NCI-H345 (cell line): ENCODE data around the gene GRAMD1A.
"Not testable (repeated sequence)": the region's sequence is repeated elsewhere in the genome, so short reads cannot be mapped to it uniquely, and the experiment has no call there.

Experiments used
- DNase-seq: peaks from one replicate; lab custom pipeline; 2025; lab: John Stamatoyannopoulos, UW

GRAMD1A gene

DNA sequence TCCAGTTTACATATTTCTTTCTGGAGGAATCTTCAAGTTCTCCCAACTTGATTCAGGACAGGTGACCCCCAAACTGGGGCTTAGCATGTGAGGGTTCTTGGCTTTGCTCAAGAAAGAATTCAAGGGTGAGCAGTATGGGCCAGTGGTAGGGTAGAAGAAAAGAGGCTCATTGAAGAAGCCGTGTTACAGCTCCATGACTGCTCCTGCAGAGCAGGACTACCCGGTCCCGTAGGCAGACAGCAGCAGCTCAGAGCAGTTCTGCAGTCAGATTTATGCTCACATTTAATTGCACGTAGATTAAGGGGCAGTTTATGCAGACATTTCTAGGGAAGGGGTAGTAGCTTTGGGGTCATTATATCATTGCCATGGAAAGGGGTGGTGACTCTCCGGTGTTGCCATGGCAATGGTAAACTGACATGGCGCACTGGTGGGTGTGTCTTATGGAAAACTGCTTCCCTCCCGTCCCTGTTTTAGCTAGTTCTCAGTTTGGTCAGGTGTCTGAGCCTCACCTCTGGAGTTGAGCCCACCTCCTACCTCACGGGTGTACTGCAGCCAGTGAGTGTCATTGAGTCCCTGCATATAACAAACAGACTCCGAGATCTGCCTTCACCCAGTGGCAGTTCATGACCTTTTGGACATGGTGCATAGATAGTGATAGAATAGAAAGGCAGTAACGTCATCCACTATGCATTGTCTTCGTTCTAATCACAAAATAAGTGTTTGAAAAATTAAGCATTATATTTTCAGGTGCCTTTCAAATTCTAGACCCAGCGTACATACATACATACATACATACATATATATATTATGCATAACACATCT lies 20.1 kb upstream of the GRAMD1A start:
- DNase-seq: no peak

DNA sequence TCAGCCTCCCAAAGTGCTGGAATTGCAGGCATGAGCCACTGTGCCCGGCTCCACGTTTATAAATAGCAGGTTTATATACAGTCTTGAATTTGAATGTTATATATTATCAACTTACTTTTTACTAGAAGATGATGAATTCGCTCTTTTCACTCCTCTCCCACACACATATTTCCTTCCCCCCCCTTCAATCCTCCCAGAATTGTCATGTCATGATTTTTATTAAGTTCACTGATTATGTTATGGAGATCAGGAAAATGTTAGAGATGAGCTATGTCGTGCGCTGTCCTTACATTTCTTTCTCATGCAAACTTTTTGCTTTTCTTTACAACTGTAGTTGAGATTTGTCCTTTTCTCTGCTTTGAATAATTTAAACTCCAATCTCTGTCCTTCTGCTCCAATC lies 17.8 kb upstream of the GRAMD1A start:
- DNase-seq: no peak

DNA sequence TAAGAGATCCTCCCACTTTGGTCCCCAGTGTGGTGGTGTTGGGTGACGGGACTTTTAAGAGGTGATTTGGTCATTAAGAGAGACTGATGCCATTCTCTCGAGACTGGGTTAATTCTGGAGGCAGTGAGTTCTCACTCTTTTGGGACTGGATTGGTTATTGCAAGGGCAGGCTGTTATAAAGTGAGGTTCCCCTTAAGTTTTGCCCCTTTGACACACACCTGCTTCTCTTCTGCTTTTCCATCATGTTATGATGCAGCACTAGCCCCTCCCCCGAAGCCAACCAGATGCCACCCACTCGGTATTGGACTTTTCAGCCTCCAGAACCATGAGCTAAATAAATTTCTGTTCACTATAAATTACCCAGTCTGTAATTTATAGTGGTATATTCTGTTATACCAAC lies 16.3 kb upstream of the GRAMD1A start:
- DNase-seq: no peak

DNA sequence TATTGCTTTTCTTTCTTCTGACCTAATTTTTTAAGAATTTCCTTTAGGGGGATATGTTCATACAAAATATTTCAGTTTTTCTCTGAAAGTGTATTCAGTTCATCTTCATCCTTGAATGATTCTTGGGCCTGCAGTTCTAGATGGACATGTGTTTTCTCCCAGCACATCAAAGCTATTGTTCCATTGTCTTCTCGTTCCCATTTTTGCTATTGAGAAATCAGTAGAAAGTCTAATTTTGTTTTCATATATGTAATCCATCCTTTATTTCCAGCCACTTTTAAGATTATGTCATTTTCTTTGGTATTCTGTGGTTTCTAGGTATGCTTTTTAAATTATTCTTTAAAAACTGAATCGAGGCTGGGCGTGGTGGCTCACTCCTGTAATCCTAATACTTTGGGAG lies 15.8 kb upstream of the GRAMD1A start:
- DNase-seq: no peak

DNA sequence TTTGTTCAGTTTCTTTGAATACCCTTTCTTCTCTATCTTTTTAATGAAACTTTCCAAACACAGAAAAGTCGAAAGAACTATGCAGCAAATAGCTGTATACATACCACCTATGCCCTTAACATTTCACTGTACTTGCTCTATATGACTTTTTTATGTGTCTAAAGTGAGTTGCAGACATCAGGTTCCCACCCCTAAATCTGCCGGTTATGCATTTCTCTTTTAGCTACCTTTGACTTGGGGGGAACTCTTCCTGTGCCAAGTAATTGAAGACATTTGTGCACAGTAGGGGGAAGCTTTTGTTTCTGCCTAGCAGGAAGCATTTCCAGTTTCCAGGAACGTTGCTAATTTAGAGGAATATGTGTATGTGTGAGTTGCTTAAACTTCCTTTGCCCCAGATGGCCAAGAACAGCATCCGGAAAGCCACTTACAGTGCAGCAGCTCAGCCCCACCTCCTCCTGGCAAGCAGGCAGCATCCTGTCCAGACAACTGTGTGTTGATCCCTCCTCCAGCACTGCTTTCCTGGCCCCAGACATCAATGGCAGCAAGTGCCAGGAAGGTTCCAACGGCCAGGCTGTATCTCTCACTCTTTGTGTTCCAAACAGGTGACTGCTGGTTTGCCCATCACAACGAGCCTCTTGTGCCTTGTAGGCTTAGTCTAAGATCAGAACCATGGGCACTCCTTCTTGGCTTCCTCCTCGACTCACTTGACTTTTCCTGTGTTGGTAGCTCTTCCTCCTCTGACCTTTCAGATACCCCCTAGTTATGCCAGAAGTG lies 14.7 kb upstream of the GRAMD1A start:
- DNase-seq: no peak

DNA sequence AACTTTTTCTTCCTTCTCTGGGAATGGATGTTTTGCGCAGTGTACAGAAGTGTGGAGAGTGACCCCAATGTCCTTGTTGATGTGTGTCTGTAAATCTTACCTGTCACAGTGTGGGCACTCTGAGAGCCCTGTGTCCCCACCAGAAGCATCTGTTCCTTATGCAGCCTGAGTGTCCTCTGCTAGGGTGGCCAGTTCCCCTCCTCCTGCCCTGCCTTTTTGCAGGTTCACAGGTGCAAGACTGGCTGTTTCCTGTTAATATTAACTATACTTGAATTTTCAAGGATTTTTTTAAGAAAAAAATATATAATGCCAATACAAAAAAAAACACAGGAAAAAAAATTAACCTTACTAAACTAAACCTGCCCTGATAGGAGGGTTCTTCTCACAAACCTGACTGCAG lies 12.0 kb upstream of the GRAMD1A start:
- DNase-seq: no peak

DNA sequence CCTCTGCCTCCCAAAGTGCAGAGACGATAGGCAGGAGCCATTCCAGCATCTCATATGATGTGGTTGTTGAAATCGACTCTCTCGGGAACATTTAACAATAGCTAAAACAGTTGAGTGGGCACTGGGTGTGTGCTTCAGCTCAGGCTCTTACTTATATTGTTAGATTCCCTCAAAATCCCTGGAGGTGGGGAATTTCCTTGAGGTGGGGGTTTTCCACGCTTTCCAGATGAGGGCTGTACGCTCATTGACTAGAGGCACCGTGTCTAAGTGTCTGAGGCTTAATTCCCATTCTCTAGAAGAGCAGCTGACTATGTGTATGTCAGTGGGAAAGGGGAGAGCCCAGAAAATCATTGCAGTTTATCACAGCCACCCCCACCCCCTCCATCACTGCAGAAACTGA lies 10.8 kb upstream of the GRAMD1A start:
- DNase-seq: no peak

DNA sequence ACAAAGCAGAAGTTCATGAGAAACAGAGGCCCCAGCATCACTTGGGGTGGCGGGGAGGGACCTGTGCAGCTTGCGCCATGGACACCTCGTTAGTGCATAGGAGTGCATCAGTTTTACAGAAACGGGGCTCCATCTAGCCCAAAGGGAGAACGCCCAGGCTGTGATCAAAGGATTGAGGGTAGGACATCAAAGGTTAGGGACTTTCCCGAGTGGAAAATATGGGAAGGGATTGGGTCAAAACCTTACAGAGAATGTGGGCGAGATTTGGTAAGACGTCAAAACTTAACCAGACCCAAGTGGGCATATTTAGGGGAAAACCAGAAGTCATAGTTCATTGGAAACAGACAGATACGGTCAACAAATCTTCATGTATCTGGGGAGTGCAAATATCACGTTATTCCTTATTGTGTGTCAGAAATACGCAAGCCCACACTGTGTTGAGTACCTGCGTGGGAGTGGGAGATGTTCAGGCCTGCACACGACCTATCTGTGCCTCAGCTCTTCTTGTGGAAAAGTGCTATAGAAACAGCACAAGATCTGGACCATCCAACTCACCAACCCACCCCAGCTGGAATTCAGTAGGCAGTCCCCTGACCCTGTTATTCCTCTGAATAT lies 9.4 kb upstream of the GRAMD1A start:
- no peak for DNase-seq

DNA sequence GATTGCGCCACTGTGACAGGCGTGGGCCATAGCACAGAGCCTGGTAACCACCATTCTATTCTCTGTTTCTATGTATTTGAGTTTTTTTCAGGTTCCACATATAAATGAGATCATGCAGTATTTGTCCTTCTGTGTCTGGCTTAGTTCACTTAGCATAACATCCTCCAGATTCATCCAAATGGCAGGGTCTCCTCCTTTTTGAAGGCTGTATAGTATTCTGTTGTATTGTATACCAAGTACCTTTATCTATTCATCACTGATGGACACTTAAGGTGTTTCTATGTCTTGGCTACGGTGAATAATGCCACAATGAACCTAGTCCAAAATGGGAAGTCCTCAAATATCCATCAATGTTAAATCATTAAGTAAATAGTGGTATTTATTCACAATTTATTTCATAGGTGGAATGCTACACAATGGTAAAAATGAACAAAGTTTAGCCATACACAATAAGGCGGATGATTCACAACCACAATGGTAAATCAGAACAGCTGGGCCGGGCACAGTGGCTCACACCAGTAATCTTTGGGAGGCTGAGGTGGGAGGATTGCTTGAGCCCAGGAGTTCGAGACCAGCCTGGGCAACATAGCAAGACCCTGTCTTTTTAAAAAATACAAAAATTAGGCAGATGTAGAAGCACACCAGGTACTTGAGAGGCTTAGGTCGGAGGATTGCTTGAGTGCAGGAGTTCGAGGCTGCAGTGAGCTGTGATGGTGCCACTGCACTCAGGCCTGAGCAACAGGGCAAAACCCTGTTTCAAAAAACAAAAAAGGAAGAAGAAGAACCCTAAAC lies 8.4 kb upstream of the GRAMD1A start:
- no peak for DNase-seq

DNA sequence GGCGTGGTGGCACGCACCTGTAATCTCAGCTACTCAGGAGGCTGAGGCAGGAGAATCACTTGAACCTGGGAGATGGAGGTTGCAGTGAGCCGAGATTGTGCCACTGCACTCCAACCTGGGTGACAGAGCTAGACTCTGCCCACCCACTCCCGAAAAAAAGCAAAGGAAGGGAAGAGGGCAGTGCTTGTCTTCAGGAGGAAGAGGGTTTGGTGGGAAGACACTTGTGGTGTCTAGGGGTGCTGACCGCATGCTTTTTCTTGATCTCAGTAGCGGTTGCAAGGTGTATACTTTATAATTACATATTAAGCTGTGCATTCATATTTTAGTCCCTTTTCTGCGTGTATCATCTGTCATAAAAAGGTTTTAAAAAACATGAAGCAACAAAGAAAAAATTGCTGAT lies 7.5 kb upstream of the GRAMD1A start:
- DNase-seq: not testable (repeated sequence)

DNA sequence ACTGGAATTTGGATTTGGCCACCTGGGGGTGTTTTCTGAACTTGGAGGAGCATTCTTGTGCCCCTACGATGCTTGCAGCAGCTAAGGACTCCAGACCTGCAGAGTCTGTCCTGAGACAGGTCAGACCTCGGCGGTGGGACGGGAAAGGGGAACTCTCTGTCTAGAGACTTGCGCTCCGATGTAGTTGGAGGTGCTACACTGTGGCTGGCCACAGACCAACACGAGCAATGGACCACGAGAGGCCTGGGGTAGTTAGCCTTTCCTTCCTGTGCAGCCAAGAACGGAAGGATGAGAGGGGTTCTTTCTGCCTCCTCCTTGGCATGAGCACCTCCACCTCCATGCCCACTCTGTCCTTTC lies 5.9 kb upstream of the GRAMD1A start:
- no peak for DNase-seq

DNA sequence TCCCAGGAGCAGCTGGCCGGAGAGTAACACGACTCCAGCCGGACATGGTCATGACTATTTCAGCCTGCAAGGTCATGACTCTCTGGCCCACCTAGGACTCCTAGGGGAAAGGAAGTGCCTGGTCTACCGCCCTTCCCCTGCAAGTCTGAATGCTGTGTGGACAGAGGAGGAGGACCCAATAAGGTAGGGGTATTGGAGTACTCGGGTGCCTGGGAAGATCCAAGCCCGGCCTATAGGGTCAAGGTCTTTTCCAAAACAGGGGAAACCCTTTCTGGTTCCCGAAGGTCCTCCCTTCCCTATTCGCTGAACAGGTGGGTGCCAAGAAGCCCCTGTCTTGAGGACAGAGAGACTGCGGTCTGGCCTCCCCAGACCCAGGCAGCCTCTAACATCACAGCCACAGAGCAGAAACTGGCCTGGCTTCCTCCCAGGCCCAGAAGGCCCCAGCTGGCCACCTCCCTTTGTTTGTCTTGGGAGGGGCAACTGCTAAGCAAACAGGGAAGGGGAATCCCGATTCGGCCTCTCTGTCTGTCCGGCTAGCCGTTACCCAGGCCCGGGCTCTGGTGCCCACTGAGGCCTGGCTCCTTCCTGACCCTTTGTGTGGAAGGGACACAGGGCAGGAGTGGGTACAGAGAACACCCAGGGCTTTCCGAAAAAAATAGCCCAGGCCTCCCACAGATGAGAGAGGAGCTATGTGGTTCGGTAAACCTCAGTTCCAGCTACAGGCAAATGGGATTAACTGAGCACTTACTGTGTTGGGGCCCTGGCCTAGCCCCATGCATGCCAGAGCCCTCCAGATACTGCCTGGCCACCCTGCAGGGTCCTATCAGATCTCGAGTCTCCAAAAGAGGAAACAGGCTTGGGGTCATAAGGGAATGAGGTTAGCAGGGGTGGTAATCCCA lies 5.2 kb upstream of the GRAMD1A start:
- DNase-seq: no peak

DNA sequence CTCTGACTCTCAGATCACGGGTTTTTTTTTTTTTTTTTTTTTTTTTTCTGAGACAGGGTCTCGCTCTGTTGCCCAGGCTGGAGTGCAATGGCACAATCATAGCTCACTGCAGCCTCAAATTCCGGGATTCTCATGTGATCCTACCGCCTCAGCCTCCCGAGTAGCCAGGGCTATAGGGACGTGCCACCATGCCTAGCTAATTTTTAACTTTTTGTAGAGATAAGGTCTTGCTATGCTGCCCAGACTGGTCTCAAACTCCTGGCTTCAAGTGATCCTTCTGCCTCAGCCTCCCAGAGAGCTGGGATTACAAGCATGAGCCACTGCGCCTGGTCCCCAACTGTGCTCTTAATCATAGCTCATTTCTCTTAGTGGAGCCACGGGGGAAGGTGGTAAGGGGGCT lies 4.6 kb upstream of the GRAMD1A start:
- DNase-seq: no peak

DNA sequence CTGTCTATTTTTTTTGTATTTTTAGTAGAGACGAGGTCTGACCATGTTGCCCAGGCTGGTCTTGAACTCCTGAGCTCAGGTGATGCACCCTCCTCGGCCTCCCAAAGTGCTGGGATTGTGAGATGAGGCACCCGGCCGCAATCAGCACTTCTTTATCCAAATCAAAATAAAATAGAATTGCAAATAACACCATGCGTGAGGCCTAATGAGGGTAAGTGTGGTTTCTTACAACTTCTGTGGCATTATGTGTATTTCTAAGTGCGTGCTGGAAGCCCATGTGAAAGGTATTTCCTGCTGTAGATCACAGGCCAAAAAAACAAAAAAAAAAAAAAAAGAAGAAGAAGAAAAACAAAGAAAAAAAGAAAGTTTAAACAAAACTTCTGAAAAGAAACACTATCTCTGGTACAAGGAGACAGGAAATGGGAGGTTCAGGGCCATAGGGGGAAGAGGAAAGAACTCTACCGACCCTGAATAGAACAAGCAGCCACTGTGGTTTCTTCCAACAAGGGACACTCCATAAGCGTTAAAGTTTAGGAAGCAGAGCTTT lies 3.0 kb upstream of the GRAMD1A start:
- no peak for DNase-seq

DNA sequence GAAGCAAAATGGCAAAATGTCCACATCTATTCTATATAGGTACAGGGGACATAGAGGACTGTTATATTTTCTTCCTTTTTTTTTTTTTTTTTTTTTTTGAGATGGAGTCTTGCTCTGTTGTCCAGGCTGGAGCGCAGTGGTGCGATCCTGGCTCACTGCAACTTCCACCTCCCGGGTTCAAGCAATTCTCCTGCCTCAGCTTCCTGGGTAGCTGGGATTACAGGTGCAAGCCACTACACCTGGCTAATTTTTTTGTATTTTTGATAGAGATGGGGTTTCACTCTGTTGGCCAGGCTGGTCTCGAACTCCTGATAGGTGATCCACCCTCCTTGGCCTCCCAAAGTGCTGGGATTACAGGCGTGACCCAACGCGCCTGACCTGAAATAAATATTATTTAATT lies 1.9 kb upstream of the GRAMD1A start:
- not testable (repeated sequence) for DNase-seq

DNA sequence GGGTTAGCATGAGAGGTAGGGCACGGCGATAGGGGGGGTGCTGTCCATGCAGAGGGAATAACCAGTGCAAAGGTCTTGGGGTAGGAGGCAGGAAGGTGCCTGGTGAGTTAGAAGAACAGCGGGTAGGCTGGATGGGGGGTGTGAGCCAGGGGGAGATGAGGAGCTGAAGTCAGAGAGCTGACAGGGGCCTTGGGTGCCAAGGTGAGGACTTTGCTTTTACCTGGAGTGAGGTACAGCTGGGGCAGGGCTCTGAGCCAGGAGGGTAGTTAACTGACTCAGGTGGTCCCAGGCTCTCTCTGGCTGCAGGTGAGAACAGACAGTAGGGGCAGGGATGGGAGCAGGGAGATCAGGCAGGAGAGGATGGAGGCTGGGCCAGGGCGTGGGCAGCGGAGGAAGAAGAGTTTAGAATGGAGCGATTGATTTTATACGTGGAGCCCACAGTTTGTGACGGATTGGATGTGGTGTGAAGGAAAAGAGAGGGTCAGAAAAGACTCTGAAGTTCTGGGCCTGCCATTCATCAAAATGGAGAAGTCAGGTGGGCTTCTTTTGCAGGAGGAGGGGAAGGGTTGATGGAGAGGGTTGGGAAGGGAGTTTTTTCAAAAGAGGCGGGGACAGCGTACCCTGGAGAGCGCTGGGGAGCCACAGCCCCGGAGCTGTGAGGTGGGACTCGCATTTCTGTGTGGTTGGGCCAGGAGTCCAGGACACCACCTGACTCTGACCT lies 1.2 kb upstream of the GRAMD1A start:
- no peak for DNase-seq

DNA sequence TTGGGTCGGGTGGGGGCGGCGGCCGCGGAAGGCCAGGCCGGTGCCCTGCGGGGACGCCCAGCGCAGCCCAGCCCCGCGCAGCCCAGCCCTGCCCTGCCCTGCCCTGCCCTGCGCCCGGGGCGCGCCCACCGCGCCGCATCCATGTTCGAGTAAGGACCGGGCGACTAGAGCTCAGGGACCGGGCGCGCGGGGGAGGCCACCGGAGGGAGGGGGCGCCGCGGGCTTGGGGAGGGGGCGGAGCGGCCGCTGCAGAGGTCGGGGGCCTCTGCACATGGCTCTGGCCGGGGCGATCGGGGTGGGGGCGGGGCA lies 169 bp downstream of the GRAMD1A start:
- no peak for DNase-seq

DNA sequence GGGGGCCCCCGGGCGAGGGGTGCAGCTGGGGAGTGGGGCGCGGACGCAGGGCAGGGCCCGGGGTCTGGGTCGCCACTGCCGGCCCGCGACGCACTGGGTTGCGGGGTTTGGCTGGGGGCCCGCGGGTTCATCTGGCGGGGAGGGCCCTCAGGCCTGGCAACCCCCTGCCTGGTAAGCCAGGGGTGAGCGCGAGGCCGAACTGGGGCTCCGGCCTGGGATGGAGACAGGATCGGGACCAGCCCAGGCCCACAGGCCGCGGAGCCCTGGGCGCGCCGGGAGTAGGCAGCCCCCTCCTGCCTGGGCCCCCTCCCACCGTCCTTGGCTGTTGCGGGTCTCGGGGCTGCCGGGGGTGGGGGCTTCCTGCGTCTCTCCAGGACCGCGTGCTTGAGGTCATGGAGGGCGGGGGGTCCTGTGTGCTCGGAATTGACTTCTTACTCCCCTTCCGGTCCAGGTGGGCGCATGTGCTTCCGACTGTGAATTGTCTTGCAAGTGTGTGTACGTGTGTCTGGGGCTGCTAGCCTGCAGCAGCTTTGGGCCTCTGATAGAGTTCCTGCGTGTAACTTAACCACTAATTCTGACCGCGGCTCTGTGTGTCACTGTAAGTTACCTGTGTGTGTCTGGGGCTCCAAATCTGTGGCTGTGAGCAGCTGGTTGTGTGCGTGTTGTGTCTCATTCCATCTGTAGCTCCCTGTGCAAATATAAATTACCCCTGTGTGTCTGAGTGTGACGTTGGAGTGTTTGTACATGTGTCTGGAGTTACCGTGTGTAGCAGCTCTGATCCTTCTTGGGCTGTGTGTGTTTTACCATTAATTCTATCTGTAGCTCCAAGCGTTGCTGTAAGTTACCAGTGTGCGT lies 751 bp downstream of the GRAMD1A start:
- peak; percentile 44 for DNase-seq

DNA sequence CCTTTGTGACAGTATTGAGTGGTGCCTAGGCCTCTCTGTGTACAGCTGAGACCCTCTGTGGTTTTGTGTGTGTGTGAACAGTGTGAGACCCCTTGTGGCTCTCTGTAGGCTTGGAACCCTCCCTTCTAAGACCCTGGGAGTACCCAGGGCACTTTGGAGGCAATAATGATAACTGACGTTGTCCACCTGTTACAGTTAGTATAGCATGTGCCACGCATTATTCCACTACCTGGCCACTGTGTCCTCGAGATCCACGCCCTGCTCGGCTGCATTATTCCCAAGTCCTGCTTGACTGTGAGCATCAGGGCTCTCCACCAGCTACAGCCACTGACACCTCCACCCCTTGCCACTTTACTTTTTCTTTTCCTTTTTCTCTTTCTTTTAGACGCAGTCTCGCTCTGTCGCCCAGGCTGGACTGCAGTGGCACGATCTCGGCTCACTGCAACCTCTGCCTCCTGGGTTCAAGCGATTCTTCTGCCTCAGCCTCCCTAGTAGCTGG lies 2.0 kb downstream of the GRAMD1A start:
- DNase-seq: no peak
